Measurements from ENCODE around the gene MCC.

DNA sequence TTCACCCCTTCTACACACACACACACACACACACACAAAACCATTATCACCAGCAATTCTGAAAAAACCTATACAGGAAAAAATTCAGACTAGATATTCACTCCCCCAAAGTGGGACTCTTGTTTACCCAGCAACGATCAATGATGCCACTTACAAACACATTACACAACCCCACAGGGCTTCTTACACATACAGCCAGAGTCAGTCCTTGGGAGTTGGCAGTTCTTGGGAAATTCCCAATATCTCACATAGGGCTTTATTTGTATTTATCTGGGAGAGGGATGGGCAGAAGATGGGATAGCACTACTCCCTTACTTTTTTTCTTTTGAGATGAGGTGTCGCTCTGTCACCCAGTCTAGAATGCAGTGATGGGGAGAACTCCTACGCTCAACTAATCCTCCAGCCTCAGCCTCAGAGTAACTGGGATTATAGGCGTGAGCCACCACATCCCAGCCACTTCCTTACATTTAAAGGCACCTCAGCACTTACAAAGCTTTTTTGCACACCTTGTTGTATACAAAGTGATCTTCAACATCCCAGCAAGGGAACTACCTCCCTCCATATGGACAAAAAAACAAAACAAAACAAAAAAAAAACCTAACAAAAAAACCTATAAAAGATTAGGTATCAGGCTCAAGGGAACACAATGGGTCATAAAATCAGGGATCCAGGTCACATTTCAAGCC, 221.9 kb downstream of the MCC start:
- no peak for TF ChIP-seq NFE2L1 (CRISPR knock-in tag; IDR thresholded peaks at IDR 0.05)
- TF ChIP-seq NR1H2 (CRISPR knock-in tag; IDR thresholded peaks at IDR 0.05) = no peak
- TF ChIP-seq CTCF (IDR thresholded peaks at IDR 0.05) = no peak
- TF ChIP-seq CREB1 (CRISPR knock-in tag; IDR thresholded peaks at IDR 0.05) = no peak
